ENCODE data around the gene GPR50. TPM values are rescaled to one million over a fixed set of nuclear protein-coding genes. Genes with fewer than 3 reads are reported as not detected.

The GPR50 gene
- total RNA-seq, 1 donor from 2014 or later: 1.00 TPM

GRCh38 chrX:151181088-151181487, 4.7 kb downstream of the GPR50 start:
- FAIRE-seq: peak; percentile 54
- H3K9ac ChIP-seq (ENCODE audit: low read length): no peak overlapping the region
- no peak overlapping the region for H2AFZ ChIP-seq (ENCODE audit: low read depth, low read length)

GRCh38 chrX:151183233-151183753, 6.9 kb downstream of the GPR50 start:
- no peaks in the 10 kb centered on the region for H3K9me3 Mint-ChIP-seq (ENCODE audit: unreplicated experiment)
- H2AFZ ChIP-seq (ENCODE audit: low read depth, low read length): no peak overlapping the region
- no peaks in the 10 kb centered on the region for H3K4me1 Mint-ChIP-seq (ENCODE audit: low read depth, unreplicated experiment)
- TF ChIP-seq, protein P1, sequence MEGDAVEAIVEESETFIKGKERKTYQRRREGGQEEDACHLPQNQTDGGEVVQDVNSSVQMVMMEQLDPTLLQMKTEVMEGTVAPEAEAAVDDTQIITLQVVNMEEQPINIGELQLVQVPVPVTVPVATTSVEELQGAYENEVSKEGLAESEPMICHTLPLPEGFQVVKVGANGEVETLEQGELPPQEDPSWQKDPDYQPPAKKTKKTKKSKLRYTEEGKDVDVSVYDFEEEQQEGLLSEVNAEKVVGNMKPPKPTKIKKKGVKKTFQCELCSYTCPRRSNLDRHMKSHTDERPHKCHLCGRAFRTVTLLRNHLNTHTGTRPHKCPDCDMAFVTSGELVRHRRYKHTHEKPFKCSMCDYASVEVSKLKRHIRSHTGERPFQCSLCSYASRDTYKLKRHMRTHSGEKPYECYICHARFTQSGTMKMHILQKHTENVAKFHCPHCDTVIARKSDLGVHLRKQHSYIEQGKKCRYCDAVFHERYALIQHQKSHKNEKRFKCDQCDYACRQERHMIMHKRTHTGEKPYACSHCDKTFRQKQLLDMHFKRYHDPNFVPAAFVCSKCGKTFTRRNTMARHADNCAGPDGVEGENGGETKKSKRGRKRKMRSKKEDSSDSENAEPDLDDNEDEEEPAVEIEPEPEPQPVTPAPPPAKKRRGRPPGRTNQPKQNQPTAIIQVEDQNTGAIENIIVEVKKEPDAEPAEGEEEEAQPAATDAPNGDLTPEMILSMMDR (IDR thresholded peaks at IDR 0.05; ENCODE audit: insufficient read depth, low read depth, low read length): no peak
- TF ChIP-seq EZH2 (IDR thresholded peaks at IDR 0.05; ENCODE audit: insufficient read depth, low read length): no peak
- H3K9me3 ChIP-seq (ENCODE audit: insufficient read depth, low read depth, low read length): no peaks in the 10 kb centered on the region
- no peaks in the 10 kb centered on the region for H4K20me1 ChIP-seq (ENCODE audit: insufficient read depth, low read length)
- H3K27ac ChIP-seq (ENCODE audit: low read depth, low read length): no peak overlapping the region
- H3K27me3 Mint-ChIP-seq (ENCODE audit: low read depth, unreplicated experiment): peaks cover 39% of the 10 kb centered on the region
- H3K9ac ChIP-seq (ENCODE audit: low read length): no peak overlapping the region
- no peaks in the 10 kb centered on the region for H3K79me2 ChIP-seq (ENCODE audit: insufficient read depth, low read length)
- H3K27ac Mint-ChIP-seq (ENCODE audit: unreplicated experiment): no peak overlapping the region
- no peaks in the 10 kb centered on the region for H3K36me3 Mint-ChIP-seq (ENCODE audit: low read depth, unreplicated experiment)
- no peaks in the 10 kb centered on the region for H3K4me1 ChIP-seq (ENCODE audit: insufficient read depth, low read length)
- H3K36me3 ChIP-seq (ENCODE audit: insufficient read depth, low read length): no peaks in the 10 kb centered on the region
- no peak overlapping the region for H3K4me3 ChIP-seq (ENCODE audit: insufficient read depth, low read depth, low read length)
- no peak overlapping the region for H3K4me3 Mint-ChIP-seq (ENCODE audit: unreplicated experiment)
- DNase-seq (ENCODE audit: low read depth) (no peak), FAIRE-seq (no peak)
- peaks cover 1% of the 10 kb centered on the region for H3K27me3 ChIP-seq (ENCODE audit: insufficient read depth, low read length)
- no peak overlapping the region for H3K4me2 ChIP-seq (ENCODE audit: low read length)

More at GRCh38 chrX:151181088-151181487, 4.7 kb downstream of the GPR50 start:
- Mint-ChIP-seq H3K27ac (ENCODE audit: unreplicated experiment) (no peak overlapping the region), H3K9me3 (ENCODE audit: unreplicated experiment) (no peaks in the 10 kb centered on the region), H3K27me3 (ENCODE audit: low read depth, unreplicated experiment) (peaks cover 48% of the 10 kb centered on the region), H3K36me3 (ENCODE audit: low read depth, unreplicated experiment) (no peaks in the 10 kb centered on the region), H3K4me1 (ENCODE audit: low read depth, unreplicated experiment) (no peaks in the 10 kb centered on the region), H3K4me3 (ENCODE audit: unreplicated experiment) (no peak overlapping the region)
- no peak for DNase-seq (ENCODE audit: low read depth)
- Histone ChIP-seq H3K36me3 (ENCODE audit: insufficient read depth, low read length) (no peaks in the 10 kb centered on the region), H3K79me2 (ENCODE audit: insufficient read depth, low read length) (no peaks in the 10 kb centered on the region), H3K4me2 (ENCODE audit: low read length) (no peak overlapping the region), H3K27ac (ENCODE audit: low read depth, low read length) (no peak overlapping the region), H3K4me1 (ENCODE audit: insufficient read depth, low read length) (no peaks in the 10 kb centered on the region), H3K4me3 (ENCODE audit: insufficient read depth, low read depth, low read length) (no peak overlapping the region), H3K9me3 (ENCODE audit: insufficient read depth, low read depth, low read length) (no peaks in the 10 kb centered on the region), H4K20me1 (ENCODE audit: insufficient read depth, low read length) (no peaks in the 10 kb centered on the region), H3K27me3 (ENCODE audit: insufficient read depth, low read length) (peaks cover 7% of the 10 kb centered on the region)
- no peak for TF ChIP-seq EZH2 (IDR thresholded peaks at IDR 0.05; ENCODE audit: insufficient read depth, low read length)
- TF ChIP-seq, protein P1 (IDR thresholded peaks at IDR 0.05; ENCODE audit: insufficient read depth, low read depth, low read length): no peak

DNA sequence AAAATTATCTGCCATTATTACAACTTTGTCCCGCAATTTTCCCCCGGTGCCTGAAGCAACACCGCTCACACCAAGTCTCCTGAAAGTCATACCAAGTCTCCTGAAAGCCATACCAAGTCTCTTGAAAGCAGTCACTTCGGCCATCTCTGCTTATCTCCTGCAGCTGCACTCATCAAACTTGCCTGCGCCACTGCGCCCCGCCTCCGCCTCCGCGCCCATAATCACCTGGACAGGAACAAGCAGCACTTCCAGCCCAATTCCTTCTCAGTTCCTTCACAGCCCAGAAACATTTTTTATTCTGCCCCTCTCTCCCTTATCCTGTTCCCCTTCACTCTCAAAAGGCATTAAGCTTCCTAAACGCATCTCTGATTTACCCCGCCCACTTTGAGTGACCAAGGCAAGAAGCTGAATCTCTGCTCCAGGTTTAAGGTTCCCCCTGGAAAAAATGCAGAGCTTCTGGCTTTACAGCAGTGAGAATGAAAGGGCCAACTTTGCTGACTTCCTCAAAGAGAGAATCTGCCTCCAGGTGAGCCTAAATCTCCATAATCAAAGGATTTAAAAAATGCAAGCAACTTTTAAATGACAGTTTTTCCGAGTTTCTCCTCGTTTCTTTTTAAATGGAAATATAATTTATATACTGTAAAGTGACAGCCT, 7.7 kb downstream of the GPR50 start:
- H3K4me3 Mint-ChIP-seq (ENCODE audit: unreplicated experiment): no peak overlapping the region

More for the DNA sequence above, 7.7 kb downstream of the GPR50 start:
- Mint-ChIP-seq H3K9me3 (ENCODE audit: unreplicated experiment) (no peaks in the 10 kb centered on the region), H3K36me3 (ENCODE audit: low read depth, unreplicated experiment) (no peaks in the 10 kb centered on the region), H3K4me1 (ENCODE audit: low read depth, unreplicated experiment) (no peaks in the 10 kb centered on the region), H3K27me3 (ENCODE audit: low read depth, unreplicated experiment) (peaks cover 34% of the 10 kb centered on the region), H3K27ac (ENCODE audit: unreplicated experiment) (no peak overlapping the region)
- H3K4me2 ChIP-seq (ENCODE audit: low read length): no peak overlapping the region
- H3K36me3 ChIP-seq (ENCODE audit: insufficient read depth, low read length): no peaks in the 10 kb centered on the region
- no peak overlapping the region for H3K27ac ChIP-seq (ENCODE audit: low read depth, low read length)
- FAIRE-seq: peak; percentile 49
- no peak overlapping the region for H2AFZ ChIP-seq (ENCODE audit: low read depth, low read length)
- H3K9me3 ChIP-seq (ENCODE audit: insufficient read depth, low read depth, low read length): no peaks in the 10 kb centered on the region
- no peak for DNase-seq (ENCODE audit: low read depth)
- TF ChIP-seq EZH2 (IDR thresholded peaks at IDR 0.05; ENCODE audit: insufficient read depth, low read length): no peak
- TF ChIP-seq, protein P1 (IDR thresholded peaks at IDR 0.05; ENCODE audit: insufficient read depth, low read depth, low read length): no peak
- H4K20me1 ChIP-seq (ENCODE audit: insufficient read depth, low read length): no peaks in the 10 kb centered on the region
- no peak overlapping the region for H3K4me3 ChIP-seq (ENCODE audit: insufficient read depth, low read depth, low read length)
- H3K9ac ChIP-seq (ENCODE audit: low read length): no peak overlapping the region
- no peaks in the 10 kb centered on the region for H3K4me1 ChIP-seq (ENCODE audit: insufficient read depth, low read length)
- no peaks in the 10 kb centered on the region for H3K27me3 ChIP-seq (ENCODE audit: insufficient read depth, low read length)
- H3K79me2 ChIP-seq (ENCODE audit: insufficient read depth, low read length): no peaks in the 10 kb centered on the region

All from astrocyte (in vitro differentiated cells and primary cell).